ENCODE data around the gene MAP4K5. TPM values are rescaled to one million over a fixed set of nuclear protein-coding genes. Genes with fewer than 3 reads are reported as not detected.
A peak's percentile ranks its signal among the peaks of the same experiment; 100 is the strongest.

MAP4K5 gene
- total RNA-seq, 3 donors from 2014 or later, result 47.3 to 55.1 (median 48.5) TPM

DNA sequence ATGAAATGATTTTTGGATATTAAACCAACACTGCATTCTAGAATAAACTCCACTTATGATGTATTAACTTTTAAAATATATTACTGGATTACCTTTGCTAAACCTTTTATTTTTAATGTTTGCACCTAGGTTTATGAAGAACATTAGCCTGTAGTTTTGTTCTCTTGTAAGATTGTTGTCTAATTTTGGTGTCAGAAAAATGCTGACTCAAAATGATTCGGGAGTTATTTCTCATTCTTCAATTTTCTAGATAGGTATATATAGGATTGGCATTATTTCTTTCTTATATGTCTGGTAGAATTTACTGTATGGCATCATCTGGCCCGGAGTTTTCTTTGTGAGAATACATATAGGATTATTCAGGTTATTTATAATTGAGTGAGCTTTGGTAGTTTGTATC is 54.6 kb downstream of the MAP4K5 start:
- ATAC-seq (no peak), DNase-seq (no peak)
- H3K36me3 Mint-ChIP-seq (ENCODE audit: insufficient read depth), result peaks cover 52% of the 10 kb centered on the region
- no peaks in the 10 kb centered on the region for H3K4me1 Mint-ChIP-seq (ENCODE audit: low read depth)
- no peak overlapping the region for H3K4me3 Mint-ChIP-seq
- H3K9me3 Mint-ChIP-seq, result peaks cover 9% of the 10 kb centered on the region
- no peaks in the 10 kb centered on the region for H3K27me3 Mint-ChIP-seq (ENCODE audit: low read depth)

DNA sequence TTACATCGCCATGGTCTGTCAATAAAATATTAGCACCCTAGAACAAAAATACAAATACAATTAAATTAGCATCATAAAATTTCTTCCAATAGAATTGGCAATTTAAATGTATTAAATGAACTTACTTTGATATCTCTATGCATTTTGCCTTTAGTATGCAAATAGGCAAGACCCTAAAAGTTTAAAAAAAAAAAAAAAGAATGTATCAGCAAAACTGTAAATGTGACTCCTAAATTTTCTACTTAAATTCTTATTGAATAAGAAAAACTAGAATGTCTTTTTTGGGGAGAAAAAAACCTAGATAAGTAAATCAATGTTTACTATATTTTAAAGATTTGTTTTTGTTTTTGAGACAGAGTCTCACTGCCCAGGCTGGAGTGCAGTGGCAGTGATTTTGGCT is 56.2 kb downstream of the MAP4K5 start:
- Mint-ChIP-seq H3K36me3 (ENCODE audit: insufficient read depth) (peaks cover 67% of the 10 kb centered on the region), H3K27me3 (ENCODE audit: low read depth) (no peaks in the 10 kb centered on the region), H3K4me3 (no peak overlapping the region), H3K9me3 (peaks cover 17% of the 10 kb centered on the region), H3K4me1 (ENCODE audit: low read depth) (no peaks in the 10 kb centered on the region)
- no peak for DNase-seq
- no peak for ATAC-seq

- Mint-ChIP-seq H3K9me3 (peaks cover 17% of the 10 kb centered on the region), H3K4me1 (ENCODE audit: low read depth) (no peaks in the 10 kb centered on the region), H3K36me3 (ENCODE audit: insufficient read depth) (peaks cover 70% of the 10 kb centered on the region), H3K4me3 (no peak overlapping the region), H3K27me3 (ENCODE audit: low read depth) (no peaks in the 10 kb centered on the region)
- DNase-seq (no peak), ATAC-seq (no peak)
Observed at GRCh38 chr14:50475460-50475859, 56.9 kb downstream of the MAP4K5 start.

DNA sequence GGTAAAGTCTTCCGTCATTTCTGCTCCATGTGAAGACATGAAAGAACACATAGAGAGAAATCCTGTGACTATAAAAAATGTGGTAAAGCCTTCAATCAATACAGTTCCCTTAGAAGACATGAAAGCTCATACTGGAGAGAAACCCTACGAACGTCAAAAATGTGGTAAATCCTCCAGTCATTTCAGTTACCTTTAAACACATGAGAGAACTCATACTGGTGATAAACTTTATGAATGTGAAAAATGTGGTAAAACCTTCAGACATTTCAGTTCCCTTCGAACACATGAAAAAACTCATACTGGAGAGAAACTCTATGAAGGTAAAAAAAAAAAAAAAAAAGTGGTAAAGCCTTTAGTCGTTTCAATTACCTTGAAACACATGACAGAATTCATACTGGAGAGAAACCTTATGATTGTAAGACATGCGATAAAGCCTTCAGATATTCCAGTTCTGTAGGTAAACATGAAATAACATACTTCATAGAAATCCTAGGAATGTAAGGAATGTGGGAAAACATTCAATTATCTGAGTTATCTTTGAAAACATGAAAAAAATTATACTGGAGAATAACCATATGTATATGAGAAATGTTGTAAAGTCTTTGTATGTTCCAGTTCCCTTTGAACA is 60.4 kb downstream of the MAP4K5 start:
- Mint-ChIP-seq H3K4me3 (no peak overlapping the region), H3K27me3 (ENCODE audit: low read depth) (no peaks in the 10 kb centered on the region), H3K9me3 (peaks cover 17% of the 10 kb centered on the region), H3K36me3 (ENCODE audit: insufficient read depth) (peaks cover 73% of the 10 kb centered on the region), H3K4me1 (ENCODE audit: low read depth) (peaks cover 8% of the 10 kb centered on the region)
- ATAC-seq (no peak), DNase-seq (no peak)

DNA sequence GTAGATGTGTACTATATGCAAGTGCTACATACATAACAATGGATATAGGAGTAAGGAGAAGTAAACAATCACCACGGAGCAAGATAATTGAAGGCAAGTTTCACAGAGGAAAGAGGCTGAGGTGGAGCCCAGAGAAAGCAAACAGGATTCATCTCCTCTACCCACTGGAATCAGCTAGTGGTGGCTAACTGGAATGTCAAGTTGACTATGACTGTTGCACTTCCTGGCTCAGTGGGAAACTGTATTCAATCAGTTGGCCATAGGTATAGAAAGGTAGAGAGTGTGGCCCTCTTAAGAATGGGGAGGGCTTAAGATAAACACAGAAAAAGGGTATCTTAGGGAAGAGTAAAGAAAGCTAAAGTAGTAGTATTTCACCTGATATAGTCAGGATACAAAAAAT is 62.4 kb downstream of the MAP4K5 start:
- ATAC-seq, result no peak
- Mint-ChIP-seq H3K27me3 (ENCODE audit: low read depth) (no peaks in the 10 kb centered on the region), H3K4me3 (no peak overlapping the region)

GRCh38 chr14:50462111-50462510 is 70.3 kb downstream of the MAP4K5 start:
- Mint-ChIP-seq H3K4me3 (no peak overlapping the region), H3K9me3 (no peaks in the 10 kb centered on the region), H3K4me1 (ENCODE audit: low read depth) (no peaks in the 10 kb centered on the region), H3K27me3 (ENCODE audit: low read depth) (no peaks in the 10 kb centered on the region), H3K36me3 (ENCODE audit: insufficient read depth) (peaks cover 24% of the 10 kb centered on the region)
- no peak for DNase-seq
- no peak for ATAC-seq

More for the DNA sequence above, 62.4 kb downstream of the MAP4K5 start:
- Mint-ChIP-seq H3K36me3 (ENCODE audit: insufficient read depth) (peaks cover 67% of the 10 kb centered on the region), H3K9me3 (peaks cover 17% of the 10 kb centered on the region), H3K4me1 (ENCODE audit: low read depth) (peaks cover 8% of the 10 kb centered on the region)
- DNase-seq, result no peak

GRCh38 chr14:50453869-50454268 is 78.5 kb downstream of the MAP4K5 start:
- no peaks in the 10 kb centered on the region for H3K27me3 Mint-ChIP-seq (ENCODE audit: low read depth)
- no peak overlapping the region for H3K4me3 Mint-ChIP-seq
- H3K4me1 Mint-ChIP-seq (ENCODE audit: low read depth), result peaks cover 10% of the 10 kb centered on the region
- H3K9me3 Mint-ChIP-seq, result peaks cover 6% of the 10 kb centered on the region
- ATAC-seq (no peak), DNase-seq (no peak)
- peaks cover 42% of the 10 kb centered on the region for H3K36me3 Mint-ChIP-seq (ENCODE audit: insufficient read depth)

- peak; percentile 91 to 92 for ATAC-seq
- no peaks in the 10 kb centered on the region for H3K27me3 Mint-ChIP-seq (ENCODE audit: low read depth)
- no peak for DNase-seq
- H3K9me3 Mint-ChIP-seq, result peaks cover 6% of the 10 kb centered on the region
- H3K4me3 Mint-ChIP-seq, result no peak overlapping the region
- peaks cover 10% of the 10 kb centered on the region for H3K4me1 Mint-ChIP-seq (ENCODE audit: low read depth)
- peaks cover 45% of the 10 kb centered on the region for H3K36me3 Mint-ChIP-seq (ENCODE audit: insufficient read depth)
Observed at GRCh38 chr14:50452979-50453705, 79.2 kb downstream of the MAP4K5 start.

DNA sequence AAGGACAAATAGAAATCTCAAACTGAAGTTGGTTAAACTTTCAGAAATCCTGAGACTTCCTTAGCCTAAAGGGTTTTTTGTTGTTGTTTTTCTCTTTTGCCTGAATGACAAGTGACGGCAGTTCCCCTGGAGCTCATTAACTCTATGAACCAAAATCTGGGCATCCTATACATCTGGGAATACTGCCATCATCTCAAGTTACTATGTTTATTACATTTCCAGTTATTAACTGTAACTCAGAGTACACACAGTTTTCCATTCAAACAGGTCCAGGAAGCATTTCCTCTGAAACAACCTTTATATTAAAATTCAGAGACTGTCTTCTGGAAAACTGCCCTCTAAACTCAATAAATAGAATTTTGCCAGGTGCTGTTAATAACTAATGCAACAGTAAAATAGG is 80.1 kb downstream of the MAP4K5 start:
- Mint-ChIP-seq H3K4me3 (no peak overlapping the region), H3K9me3 (peaks cover 6% of the 10 kb centered on the region), H3K4me1 (ENCODE audit: low read depth) (peaks cover 13% of the 10 kb centered on the region), H3K36me3 (ENCODE audit: insufficient read depth) (peaks cover 48% of the 10 kb centered on the region), H3K27me3 (ENCODE audit: low read depth) (no peaks in the 10 kb centered on the region)
- ATAC-seq (no peak), DNase-seq (no peak)

DNA sequence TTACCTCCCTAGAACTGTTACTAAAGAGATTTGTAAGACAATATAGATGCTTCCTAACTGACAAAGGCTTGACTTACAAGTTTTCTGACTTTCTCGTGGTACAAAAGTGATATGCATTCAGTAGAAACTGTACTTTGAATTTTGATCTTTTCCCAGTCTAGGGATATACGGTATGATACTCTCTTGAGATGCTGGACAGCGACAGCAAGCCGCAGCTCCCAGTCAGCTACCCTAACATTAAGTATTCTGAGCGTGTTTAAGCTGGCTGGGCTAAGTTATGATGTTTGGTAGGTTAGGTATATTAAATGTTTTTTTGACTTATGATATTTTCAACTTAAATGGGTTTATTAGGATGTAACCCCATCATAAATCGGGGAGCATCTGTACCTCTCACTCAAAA is 80.5 kb downstream of the MAP4K5 start:
- H3K4me3 Mint-ChIP-seq, result no peak overlapping the region

DNA sequence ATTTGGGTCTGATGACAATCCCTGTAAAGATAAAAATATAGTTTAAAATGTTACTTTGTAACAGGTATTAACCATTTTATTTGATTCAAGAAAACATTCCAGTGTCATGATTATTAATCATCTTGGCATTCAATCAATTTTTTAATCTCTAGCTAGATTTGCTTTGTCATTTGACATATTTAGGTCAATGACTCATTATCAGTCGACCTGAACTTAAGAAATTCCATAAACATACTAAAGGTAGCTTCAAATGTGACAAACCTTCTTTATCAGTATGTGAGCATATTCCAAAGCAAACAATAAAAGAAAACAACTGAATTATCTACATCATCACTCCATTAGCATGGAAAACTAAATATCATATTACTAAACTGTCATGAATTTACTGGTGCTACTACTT is 84.9 kb downstream of the MAP4K5 start:
- no peaks in the 10 kb centered on the region for H3K27me3 Mint-ChIP-seq (ENCODE audit: low read depth)
- H3K4me3 Mint-ChIP-seq, result no peak overlapping the region
- ATAC-seq, result no peak
- peaks cover 43% of the 10 kb centered on the region for H3K36me3 Mint-ChIP-seq (ENCODE audit: insufficient read depth)
- peaks cover 6% of the 10 kb centered on the region for H3K9me3 Mint-ChIP-seq
- no peak for DNase-seq
- peaks cover 3% of the 10 kb centered on the region for H3K4me1 Mint-ChIP-seq (ENCODE audit: low read depth)

More for the DNA sequence above, 80.5 kb downstream of the MAP4K5 start:
- Mint-ChIP-seq H3K9me3 (peaks cover 6% of the 10 kb centered on the region), H3K36me3 (ENCODE audit: insufficient read depth) (peaks cover 48% of the 10 kb centered on the region), H3K27me3 (ENCODE audit: low read depth) (no peaks in the 10 kb centered on the region), H3K4me1 (ENCODE audit: low read depth) (peaks cover 13% of the 10 kb centered on the region)
- no peak for DNase-seq
- no peak for ATAC-seq

GRCh38 chr14:50434528-50434927 is 97.8 kb downstream of the MAP4K5 start:
- no peak for DNase-seq
- ATAC-seq, result no peak
- Mint-ChIP-seq H3K4me3 (no peak overlapping the region), H3K9me3 (peaks cover 6% of the 10 kb centered on the region), H3K27me3 (ENCODE audit: low read depth) (no peaks in the 10 kb centered on the region), H3K36me3 (ENCODE audit: insufficient read depth) (peaks cover 47% of the 10 kb centered on the region), H3K4me1 (ENCODE audit: low read depth) (no peaks in the 10 kb centered on the region)

DNA sequence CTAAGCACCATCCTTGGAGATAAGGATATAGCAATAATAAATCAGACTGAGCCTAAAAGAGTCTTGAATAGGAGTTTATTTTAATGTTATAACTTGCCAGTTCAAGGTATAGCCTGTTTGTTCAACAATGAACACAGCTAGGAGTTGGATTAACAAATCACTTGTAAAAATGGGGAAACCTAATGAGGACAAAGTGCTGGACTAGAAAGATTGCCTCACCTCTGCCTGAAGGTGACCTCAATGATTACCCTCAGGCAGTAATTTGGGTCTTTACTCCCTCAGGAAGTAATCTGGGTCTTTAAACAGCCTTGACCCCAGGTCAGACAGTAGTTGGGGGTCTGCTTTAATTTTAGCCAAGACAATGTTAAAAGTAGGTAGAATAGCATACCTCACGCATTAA is 100.2 kb downstream of the MAP4K5 start:
- no peaks in the 10 kb centered on the region for H3K27me3 Mint-ChIP-seq (ENCODE audit: low read depth)
- no peak for ATAC-seq
- H3K4me1 Mint-ChIP-seq (ENCODE audit: low read depth), result no peaks in the 10 kb centered on the region
- H3K36me3 Mint-ChIP-seq (ENCODE audit: insufficient read depth), result peaks cover 41% of the 10 kb centered on the region
- no peaks in the 10 kb centered on the region for H3K9me3 Mint-ChIP-seq
- no peak overlapping the region for H3K4me3 Mint-ChIP-seq
- DNase-seq, result no peak

GRCh38 chr14:50425816-50426215 is 106.6 kb downstream of the MAP4K5 start:
- H3K27me3 Mint-ChIP-seq (ENCODE audit: low read depth), result no peaks in the 10 kb centered on the region
- no peaks in the 10 kb centered on the region for H3K9me3 Mint-ChIP-seq
- H3K4me1 Mint-ChIP-seq (ENCODE audit: low read depth), result no peaks in the 10 kb centered on the region
- DNase-seq (no peak), ATAC-seq (no peak)
- H3K36me3 Mint-ChIP-seq (ENCODE audit: insufficient read depth), result peaks cover 19% of the 10 kb centered on the region
- H3K4me3 Mint-ChIP-seq, result no peak overlapping the region

- no peaks in the 10 kb centered on the region for H3K27me3 Mint-ChIP-seq (ENCODE audit: low read depth)
- H3K4me1 Mint-ChIP-seq (ENCODE audit: low read depth), result no peaks in the 10 kb centered on the region
- no peak for ATAC-seq
- H3K9me3 Mint-ChIP-seq, result no peaks in the 10 kb centered on the region
- DNase-seq, result no peak
- H3K36me3 Mint-ChIP-seq (ENCODE audit: insufficient read depth), result peaks cover 23% of the 10 kb centered on the region
- H3K4me3 Mint-ChIP-seq, result no peak overlapping the region
Observed at GRCh38 chr14:50425105-50425504, 107.3 kb downstream of the MAP4K5 start.

Measured in activated T-cell treated with anti-CD3 and anti-CD28 coated beads, Interleukin-2, amount 50 U/mL, for 4 hours (primary cell).